Activated naive CD4-positive, alpha-beta T cell treated with anti-CD3 and anti-CD28 coated beads, Interleukin-2, amount 10 ng/mL, durations not matched to agents 7 days and 5 days (primary cell): ENCODE results near the gene VENTX.
A peak's percentile ranks its signal among the peaks of the same experiment; 100 is the strongest.
"Not testable (repeated sequence)": the region's sequence is repeated elsewhere in the genome, so short reads cannot be mapped to it uniquely, and the experiment has no call there.

Experiments used
- CTCF ChIA-PET: fragments of 350-600 bp; sonication (Branson Sonifier 250); formaldehyde crosslinking; loops from one replicate; lab custom pipeline; 2021; ENCODE audit warnings: antibody characterized with exemption; lab: Charles Lee
- DNase-seq: peaks from one replicate; pipeline ENCODE4 v3.0.0-alpha.2; 2020
- H3K27ac Mint-ChIP-seq: one replicate; pipeline ENCODE4 v1.8.0; 2021; ENCODE audit warnings: mild to moderate bottlenecking, moderate library complexity, mixed read lengths
- H3K27me3 Mint-ChIP-seq: one replicate; pipeline ENCODE4 v1.8.0; 2021; ENCODE audit warnings: mild to moderate bottlenecking, mixed read lengths
- H3K36me3 Mint-ChIP-seq: one replicate; pipeline ENCODE4 v1.8.0; 2021; ENCODE audit warnings: mixed read lengths
- H3K4me1 Mint-ChIP-seq: one replicate; pipeline ENCODE4 v1.8.0; 2021; ENCODE audit warnings: mixed read lengths
- H3K4me3 Mint-ChIP-seq: one replicate; pipeline ENCODE4 v1.8.0; 2021; ENCODE audit warnings: mild to moderate bottlenecking, moderate library complexity, mixed read lengths
- H3K9me3 Mint-ChIP-seq: one replicate; pipeline ENCODE4 v1.8.0; 2021; ENCODE audit warnings: mixed read lengths

The VENTX gene

DNA sequence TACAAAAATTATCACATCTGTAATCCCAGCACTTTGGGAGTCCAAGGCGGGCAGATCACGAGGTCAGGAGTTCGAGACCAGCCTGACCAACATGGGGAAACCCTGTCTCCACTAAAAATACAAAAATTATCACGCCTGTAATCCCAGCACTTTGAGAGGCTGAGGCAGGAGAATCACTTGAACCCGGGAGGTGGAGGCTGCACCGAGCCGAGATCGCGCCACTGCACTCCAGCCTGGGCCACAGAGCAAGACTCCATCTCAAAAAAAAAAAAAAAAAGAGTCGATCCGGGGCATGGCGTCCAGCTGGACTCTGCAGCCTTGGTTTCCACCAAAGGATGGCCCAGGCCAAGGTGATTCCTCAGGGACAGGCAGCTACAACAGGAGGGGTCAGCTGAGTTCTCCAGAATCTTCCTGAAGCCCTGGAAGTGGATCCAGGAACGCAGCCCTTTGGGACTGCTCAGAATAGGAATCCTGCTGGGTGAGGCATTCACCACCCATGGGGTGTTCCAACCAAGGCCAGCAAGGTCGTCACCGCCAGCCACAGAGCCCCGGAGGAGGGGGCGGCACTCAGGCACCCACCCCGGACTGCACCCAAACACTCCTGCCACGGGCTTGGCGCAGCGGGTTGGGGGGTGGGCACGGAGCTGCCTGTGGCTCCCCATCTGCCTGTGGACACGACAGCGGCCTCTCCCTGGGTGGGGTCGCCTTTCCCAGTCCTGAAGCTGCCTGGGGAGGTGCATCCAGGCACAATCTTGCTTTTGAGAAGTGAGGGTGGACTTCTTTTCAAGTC, 19.7 kb upstream of the VENTX start:
- CTCF ChIA-PET: no interaction called here

DNA sequence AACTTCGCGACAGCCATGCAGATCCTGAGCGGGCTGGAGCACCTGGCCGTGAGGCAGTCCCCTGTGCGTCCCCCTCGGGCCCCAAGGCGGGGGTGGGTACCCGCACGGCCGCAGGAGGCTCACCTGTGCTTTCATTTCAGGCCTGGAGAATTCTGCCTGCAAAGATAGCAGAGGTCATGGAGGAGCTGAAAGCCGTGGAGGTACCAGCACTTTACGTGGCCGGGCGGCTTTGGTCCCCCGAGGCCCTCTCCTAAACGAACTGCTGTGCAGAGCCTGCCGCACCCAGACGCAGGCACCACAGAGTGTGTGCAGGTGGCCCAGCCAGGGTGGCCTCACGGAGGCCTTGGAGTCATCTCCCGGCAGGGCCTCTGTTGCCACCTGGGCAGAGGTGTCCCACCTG, 18.8 kb upstream of the VENTX start:
- Mint-ChIP-seq H3K36me3 (no peaks in the 10 kb centered on the region), H3K4me3 (no peak overlapping the region), H3K4me1 (no peaks in the 10 kb centered on the region), H3K9me3 (no peaks in the 10 kb centered on the region), H3K27me3 (peaks cover 29% of the 10 kb centered on the region), H3K27ac (no peak overlapping the region)
- CTCF ChIA-PET: no interaction called here
- no peak for DNase-seq

More for the DNA sequence above, 19.7 kb upstream of the VENTX start:
- no peak for DNase-seq
- Mint-ChIP-seq H3K27me3 (peaks cover 29% of the 10 kb centered on the region), H3K4me1 (no peaks in the 10 kb centered on the region), H3K27ac (no peak overlapping the region), H3K4me3 (no peak overlapping the region), H3K9me3 (no peaks in the 10 kb centered on the region), H3K36me3 (no peaks in the 10 kb centered on the region)

DNA sequence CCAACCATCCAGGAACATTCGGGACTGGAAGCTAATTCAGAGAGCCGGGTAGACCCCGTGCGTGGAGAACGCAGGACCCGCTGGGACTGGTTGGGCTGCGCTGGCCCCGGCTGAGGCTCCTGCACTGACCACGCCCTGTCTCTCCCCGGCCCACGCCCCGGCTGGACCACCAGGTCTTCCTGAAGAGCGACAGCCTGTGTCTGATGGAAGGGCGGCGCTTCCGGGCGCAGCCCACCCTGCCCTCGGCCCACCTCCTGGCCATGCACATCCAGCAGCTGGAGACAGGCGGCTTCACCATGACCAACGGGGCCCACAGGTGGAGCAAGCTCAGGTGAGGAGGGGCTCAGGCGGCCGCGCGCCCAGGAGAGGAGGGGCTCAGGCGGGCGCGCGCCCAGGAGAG, 17.9 kb upstream of the VENTX start:
- DNase-seq: no peak
- Mint-ChIP-seq H3K4me1 (peaks cover 2% of the 10 kb centered on the region), H3K27me3 (peaks cover 33% of the 10 kb centered on the region), H3K36me3 (no peaks in the 10 kb centered on the region), H3K9me3 (no peaks in the 10 kb centered on the region), H3K27ac (no peak overlapping the region), H3K4me3 (no peak overlapping the region)
- CTCF ChIA-PET: no interaction called here

DNA sequence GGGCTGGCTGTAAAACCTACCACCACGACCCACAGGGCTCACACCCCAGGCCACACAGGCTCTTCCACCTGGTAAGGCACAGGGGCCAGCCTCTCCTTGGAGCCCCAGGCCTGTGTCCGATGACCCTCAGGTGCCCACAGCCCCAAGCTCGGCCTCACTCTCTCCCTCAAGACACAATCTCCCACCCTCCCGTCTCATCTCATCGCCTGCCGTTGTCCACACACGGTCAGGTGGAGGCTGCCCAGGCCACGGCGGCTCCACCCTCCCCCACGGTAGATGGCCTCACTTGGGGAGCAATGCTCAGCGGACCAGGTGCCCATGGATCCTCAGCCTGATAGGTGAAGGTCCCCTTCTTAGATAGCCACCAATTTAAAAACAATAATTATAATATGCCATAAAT, 16.3 kb upstream of the VENTX start:
- CTCF ChIA-PET: no interaction called here
- no peaks in the 10 kb centered on the region for H3K36me3 Mint-ChIP-seq
- no peaks in the 10 kb centered on the region for H3K9me3 Mint-ChIP-seq
- peaks cover 43% of the 10 kb centered on the region for H3K27me3 Mint-ChIP-seq
- DNase-seq: no peak
- H3K27ac Mint-ChIP-seq: no peak overlapping the region
- peaks cover 11% of the 10 kb centered on the region for H3K4me1 Mint-ChIP-seq
- H3K4me3 Mint-ChIP-seq: no peak overlapping the region

DNA sequence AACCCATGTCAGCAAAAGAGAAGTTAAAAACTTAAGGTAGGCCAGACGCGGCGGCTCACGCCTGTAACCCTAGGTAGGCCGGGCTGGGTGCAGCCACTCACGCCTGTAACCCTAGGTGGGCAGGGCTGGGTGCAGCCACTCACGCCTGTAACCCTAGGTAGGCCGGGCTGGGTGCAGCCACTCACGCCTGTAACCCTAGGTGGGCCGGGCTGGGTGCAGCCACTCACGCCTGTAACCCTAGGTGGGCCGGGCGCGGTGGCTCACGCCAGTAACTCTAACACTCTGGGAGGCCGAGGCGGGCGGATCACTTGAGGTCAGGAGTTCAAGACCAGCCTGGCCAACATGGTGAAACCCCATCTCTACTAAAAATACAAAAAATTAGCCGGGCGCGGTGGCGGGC, 15.9 kb upstream of the VENTX start:
- Mint-ChIP-seq H3K27me3 (peaks cover 45% of the 10 kb centered on the region), H3K4me1 (peaks cover 15% of the 10 kb centered on the region)
- DNase-seq, CTCF ChIA-PET, H3K4me3 Mint-ChIP-seq, H3K9me3 Mint-ChIP-seq, H3K36me3 Mint-ChIP-seq, H3K27ac Mint-ChIP-seq: not testable (repeated sequence)

DNA sequence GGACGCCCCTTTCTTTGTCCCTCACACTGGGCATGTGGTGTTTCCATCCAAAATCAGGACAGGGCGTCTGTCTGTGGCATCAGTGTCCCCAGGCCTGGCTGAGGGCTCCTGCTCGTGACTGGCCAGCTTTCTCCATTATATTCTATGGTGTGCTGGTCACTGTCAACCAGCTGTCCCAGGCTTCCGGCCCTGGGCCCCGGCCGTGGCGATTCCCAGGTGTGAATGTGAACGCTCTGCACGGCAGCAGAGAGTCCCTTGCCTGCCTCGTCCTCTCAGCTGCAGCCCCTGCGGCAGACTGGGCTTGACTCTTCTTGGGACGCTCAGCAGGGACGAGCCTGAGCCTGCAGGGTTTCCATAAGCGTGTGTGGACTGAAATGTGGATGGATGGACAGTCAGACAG, 13.6 kb upstream of the VENTX start:
- Mint-ChIP-seq H3K9me3 (no peaks in the 10 kb centered on the region), H3K36me3 (no peaks in the 10 kb centered on the region), H3K4me1 (peaks cover 21% of the 10 kb centered on the region), H3K27me3 (peaks cover 59% of the 10 kb centered on the region), H3K4me3 (no peak overlapping the region), H3K27ac (no peak overlapping the region)
- CTCF ChIA-PET: no interaction called here
- no peak for DNase-seq

DNA sequence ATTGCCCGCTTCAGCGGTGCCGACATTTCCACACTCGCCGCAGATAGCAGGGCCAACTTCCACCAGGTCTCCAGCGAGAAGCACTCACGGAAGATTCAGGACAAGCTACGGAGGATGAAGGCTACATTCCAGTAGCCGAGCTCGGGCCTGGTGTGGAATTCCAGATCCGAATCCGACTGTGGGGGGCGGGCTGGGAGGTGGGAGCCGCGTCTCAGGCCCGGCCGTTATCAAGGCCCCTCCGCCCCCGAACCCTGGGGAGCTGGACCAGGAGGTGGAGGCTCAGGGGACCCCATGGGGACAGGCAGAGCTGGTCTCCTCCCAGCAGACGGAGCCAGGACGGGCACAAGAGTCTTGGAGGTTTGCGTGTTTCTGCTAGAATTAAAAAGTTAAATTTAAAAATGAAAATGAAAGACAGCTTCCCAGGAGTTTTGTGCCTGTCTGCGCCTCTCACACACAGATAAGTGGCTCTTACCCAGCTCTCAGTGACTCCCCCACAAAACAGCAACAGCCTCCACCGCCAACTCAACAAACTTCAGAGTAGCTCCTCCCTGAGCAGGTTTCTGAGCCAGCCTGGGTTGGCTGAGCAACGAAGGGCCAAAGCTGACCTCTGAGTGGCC, 12.8 kb upstream of the VENTX start:
- H3K4me1 Mint-ChIP-seq: peaks cover 25% of the 10 kb centered on the region
- peaks cover 2% of the 10 kb centered on the region for H3K36me3 Mint-ChIP-seq
- H3K9me3 Mint-ChIP-seq: no peaks in the 10 kb centered on the region
- CTCF ChIA-PET: interaction anchor here (0.7 to 1.8 kb wide), 3 partner anchors 32 to 104 kb away, joined by 3 to 9 read pairs (median 3); no protein-coding TSS in a partner anchor
- no peak overlapping the region for H3K4me3 Mint-ChIP-seq
- DNase-seq: no peak
- peaks cover 59% of the 10 kb centered on the region for H3K27me3 Mint-ChIP-seq
- H3K27ac Mint-ChIP-seq: no peak overlapping the region

DNA sequence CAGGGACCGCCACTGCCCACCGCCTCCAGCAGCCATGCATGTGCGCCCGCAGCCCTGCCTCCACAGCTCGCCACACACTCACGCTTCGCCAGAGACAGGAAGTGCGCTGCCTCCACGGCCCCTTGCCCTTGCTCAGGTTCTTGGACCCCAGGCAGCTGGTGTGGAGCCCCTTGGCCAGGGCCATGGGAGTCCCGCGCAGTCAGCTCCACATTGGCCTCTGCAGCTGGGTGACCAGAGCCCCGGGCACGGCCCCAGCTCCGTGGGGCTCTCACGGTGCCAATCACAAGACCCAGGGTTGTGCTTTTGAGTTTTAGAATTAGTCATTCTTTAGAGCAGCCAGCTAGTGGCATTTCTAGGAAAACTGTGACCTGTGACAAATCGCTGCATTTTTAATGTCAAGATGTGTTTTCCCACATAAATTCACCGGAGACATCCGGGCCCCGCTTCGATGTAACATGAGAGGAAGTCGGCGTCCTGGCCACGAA, 11.9 kb upstream of the VENTX start:
- Mint-ChIP-seq H3K4me1 (peaks cover 25% of the 10 kb centered on the region), H3K4me3 (peak overlapping the region; percentile 53), H3K36me3 (peaks cover 2% of the 10 kb centered on the region), H3K27ac (peak overlapping the region; percentile 76), H3K9me3 (no peaks in the 10 kb centered on the region), H3K27me3 (peaks cover 65% of the 10 kb centered on the region)
- CTCF ChIA-PET: interaction anchor here (1.3 to 1.8 kb wide), 3 partner anchors 31 to 82 kb away, joined by 3 to 9 read pairs (median 4); no protein-coding TSS in a partner anchor
- DNase-seq: no peak

DNA sequence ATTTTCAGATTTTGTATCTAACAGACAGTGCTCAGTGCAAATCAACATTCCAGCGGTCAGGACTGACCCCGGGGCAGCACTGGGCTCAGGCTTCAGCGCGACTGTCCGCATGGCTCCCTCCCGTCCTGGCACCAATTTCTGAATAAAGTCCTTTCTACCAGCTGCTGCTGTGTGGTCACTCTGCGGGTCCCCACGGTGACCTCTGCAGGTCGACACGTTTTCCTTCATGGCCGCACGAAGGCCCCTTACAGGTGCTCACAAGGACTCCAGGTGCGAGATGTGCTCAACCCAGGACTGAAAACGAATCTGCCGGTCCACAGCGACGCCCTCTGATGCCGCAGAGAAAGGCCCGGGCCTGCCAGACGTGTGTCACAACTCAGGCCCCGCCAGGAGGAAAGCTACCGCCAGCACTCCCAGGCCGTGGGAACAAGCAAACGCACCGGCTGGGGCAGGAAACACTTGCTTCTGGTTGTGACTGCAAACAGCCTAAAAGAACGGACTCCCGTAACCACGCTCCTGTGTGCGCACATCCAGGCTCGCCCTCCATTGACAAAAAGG, 11.3 kb upstream of the VENTX start:
- peak overlapping the region; percentile 76 for H3K27ac Mint-ChIP-seq
- DNase-seq: peak; percentile 39
- H3K4me1 Mint-ChIP-seq: peaks cover 25% of the 10 kb centered on the region
- H3K27me3 Mint-ChIP-seq: peaks cover 65% of the 10 kb centered on the region
- H3K4me3 Mint-ChIP-seq: peak overlapping the region; percentile 53
- H3K9me3 Mint-ChIP-seq: no peaks in the 10 kb centered on the region
- CTCF ChIA-PET: interaction anchor here (1.3 to 1.8 kb wide), 3 partner anchors 31 to 83 kb away, joined by 3 to 9 read pairs (median 4); no protein-coding TSS in a partner anchor
- H3K36me3 Mint-ChIP-seq: peaks cover 2% of the 10 kb centered on the region

DNA sequence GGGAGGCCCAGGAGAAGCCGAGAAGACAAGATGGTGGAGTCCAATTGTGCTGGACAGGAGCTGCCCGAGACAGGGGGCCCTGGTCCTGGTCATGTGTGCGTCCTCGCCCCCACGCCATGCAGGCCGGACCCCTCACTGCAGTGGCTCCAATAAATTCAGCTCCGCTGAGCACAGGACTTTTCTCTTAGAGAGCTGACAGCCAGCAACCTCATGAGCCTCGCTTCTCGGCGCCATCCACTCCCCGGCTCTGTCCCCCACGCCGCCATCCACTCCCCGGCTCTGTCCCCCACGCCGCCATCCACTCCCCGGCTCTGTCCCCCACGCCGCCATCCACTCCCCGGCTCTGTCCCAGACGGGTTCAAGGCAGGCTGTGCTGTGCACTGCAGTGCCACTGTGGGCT, 10.4 kb upstream of the VENTX start:
- H3K27ac Mint-ChIP-seq: no peak overlapping the region
- no peak overlapping the region for H3K4me3 Mint-ChIP-seq
- H3K9me3 Mint-ChIP-seq: no peaks in the 10 kb centered on the region
- no peak for DNase-seq
- CTCF ChIA-PET: no interaction called here
- H3K4me1 Mint-ChIP-seq: peaks cover 25% of the 10 kb centered on the region
- peaks cover 2% of the 10 kb centered on the region for H3K36me3 Mint-ChIP-seq
- H3K27me3 Mint-ChIP-seq: peaks cover 72% of the 10 kb centered on the region

DNA sequence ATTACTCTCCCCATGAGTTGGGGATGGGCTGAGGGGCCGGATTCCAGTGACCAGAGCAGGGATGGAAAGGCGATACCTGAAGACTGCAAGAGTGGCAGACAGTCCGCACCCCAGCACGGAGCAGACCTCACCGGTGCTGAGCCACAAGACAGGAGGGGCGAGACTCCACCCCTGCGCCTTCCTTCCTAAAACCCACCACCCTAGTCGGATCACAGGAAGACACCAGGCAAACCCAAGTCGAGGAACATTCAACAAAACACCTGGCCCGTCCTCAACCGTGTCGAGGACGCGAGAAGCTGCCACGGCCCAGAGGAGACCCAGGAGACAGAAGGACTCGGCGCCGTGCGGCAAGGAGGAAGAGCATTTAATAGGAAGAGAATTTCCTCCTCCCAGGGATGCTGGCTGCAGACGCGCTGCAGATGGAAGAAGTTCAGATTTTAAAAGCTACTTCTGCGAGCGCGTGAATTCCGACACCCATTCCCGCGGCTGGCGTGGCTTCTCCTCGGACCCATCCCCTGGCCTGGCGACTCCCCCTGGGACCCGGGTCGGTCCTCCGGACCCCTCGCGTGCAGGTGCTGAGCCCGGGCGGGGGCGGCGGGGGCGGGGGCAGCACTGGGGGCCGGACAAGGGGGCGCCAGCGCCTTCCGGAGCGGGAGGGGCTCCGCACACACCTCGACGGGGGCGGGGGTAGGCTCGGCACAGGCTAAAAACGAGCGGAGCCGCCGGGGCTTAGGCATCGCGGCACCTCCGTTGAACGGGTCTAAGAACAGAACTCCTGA, 8.2 kb upstream of the VENTX start:
- peaks cover 89% of the 10 kb centered on the region for H3K27me3 Mint-ChIP-seq

DNA sequence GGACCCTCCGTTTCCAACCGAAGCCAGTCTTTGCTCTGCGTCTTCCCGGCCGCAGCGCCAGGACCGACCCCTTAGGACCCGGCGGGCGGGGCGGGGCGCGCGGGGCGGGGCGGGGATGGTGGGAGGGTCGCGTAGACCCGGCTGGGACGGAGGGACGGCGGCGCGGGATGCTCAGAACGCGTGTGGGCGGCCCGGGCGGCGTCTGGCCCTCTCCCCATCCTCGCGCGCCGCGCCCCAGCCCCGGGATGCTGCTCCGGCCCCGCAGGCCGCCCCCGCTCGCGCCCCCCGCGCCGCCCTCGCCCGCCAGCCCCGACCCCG, 7.7 kb upstream of the VENTX start, which contains the start of gene UTF1:
UTF1 (plus strand) TSS at position 174 of the 318 bp plus-strand sequence; CDS start at position 246, 72 bp downstream.
- Mint-ChIP-seq H3K4me1 (peaks cover 26% of the 10 kb centered on the region), H3K9me3 (no peaks in the 10 kb centered on the region), H3K27ac (peak within 1 kb of the TSS; percentile 1), H3K4me3 (no peak within 1 kb of the TSS), H3K27me3 (peaks cover 95% of the 10 kb centered on the region), H3K36me3 (peaks cover 2% of the 10 kb centered on the region)
- CTCF ChIA-PET: no interaction called here
- no peak for DNase-seq

More for the DNA sequence above, 8.2 kb upstream of the VENTX start:
- Mint-ChIP-seq H3K4me1 (peaks cover 24% of the 10 kb centered on the region), H3K36me3 (peaks cover 2% of the 10 kb centered on the region), H3K9me3 (no peaks in the 10 kb centered on the region), H3K4me3 (no peak overlapping the region), H3K27ac (peak overlapping the region; percentile 1)
- no peak for DNase-seq
- CTCF ChIA-PET: no interaction called here

DNA sequence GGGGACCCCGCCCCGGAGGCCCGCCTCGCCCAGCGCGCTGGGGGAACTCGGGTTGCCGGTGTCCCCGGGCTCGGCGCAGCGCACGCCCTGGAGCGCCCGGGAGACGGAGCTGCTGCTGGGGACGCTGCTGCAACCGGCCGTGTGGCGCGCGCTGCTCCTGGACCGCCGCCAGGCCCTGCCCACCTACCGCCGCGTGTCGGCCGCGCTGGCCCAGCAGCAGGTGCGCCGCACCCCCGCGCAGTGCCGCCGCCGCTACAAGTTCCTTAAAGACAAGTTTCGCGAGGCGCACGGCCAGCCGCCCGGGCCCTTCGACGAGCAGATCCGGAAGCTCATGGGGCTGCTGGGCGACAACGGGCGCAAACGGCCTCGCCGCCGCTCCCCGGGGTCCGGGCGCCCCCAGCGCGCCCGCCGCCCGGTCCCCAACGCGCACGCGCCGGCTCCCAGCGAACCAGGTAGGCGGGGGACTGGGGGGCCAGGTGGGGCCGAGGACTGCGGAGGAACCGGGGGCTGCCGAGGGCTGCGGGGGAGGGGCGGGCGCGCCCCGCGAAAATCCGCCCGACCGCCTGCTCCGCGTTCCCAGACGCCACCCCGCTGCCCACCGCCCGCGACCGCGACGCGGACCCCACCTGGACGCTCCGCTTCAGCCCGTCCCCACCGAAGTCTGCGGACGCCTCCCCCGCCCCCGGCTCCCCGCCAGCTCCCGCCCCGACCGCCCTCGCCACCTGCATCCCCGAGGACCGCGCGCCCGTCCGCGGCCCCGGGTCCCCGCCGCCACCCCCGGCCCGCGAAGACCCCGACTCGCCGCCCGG, 7.1 kb upstream of the VENTX start:
- H3K4me3 Mint-ChIP-seq: no peak overlapping the region
- peak; percentile 34 for DNase-seq
- peaks cover 26% of the 10 kb centered on the region for H3K4me1 Mint-ChIP-seq
- H3K27me3 Mint-ChIP-seq: peaks cover 98% of the 10 kb centered on the region
- no peak overlapping the region for H3K27ac Mint-ChIP-seq
- H3K36me3 Mint-ChIP-seq: peaks cover 2% of the 10 kb centered on the region
- CTCF ChIA-PET: no interaction called here
- no peaks in the 10 kb centered on the region for H3K9me3 Mint-ChIP-seq
